ENCODE results near the gene PLA2G5.

DNA sequence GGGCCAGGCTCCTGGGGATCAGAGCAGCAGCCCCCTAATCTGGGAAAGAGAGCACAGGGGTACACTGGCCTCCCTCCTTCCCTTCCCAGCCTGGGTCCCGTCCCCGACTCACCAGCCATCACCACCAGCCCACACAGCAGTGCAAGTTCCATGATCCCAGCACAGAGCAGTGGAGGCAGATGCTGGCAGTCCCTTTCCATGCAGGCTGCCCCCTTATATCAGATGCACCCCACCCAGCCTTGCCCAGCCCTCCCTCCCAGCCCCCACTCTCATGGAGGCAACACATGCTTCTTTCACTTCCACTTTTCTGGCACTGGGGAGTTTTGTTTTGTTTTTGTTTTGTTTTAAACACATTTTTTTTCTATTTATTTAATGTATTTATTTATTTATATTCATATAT is 49.4 kb downstream of the PLA2G5 start, which contains the start of gene PLA2G2D:
- TF ChIP-seq ZNF565 (CRISPR knock-in tag; conservative IDR thresholded peaks at IDR 0.05; ENCODE audit: low read depth) (no peak), SNAI2 (CRISPR knock-in tag; IDR thresholded peaks at IDR 0.05) (no peak), ZNF8 (CRISPR knock-in tag; IDR thresholded peaks at IDR 0.05) (no peak), PATZ1 (CRISPR knock-in tag; IDR thresholded peaks at IDR 0.05; ENCODE audit: borderline replicate concordance) (no peak), CSRNP3 (CRISPR knock-in tag; IDR thresholded peaks at IDR 0.05) (no peak), TOX (CRISPR knock-in tag; IDR thresholded peaks at IDR 0.05; ENCODE audit: borderline replicate concordance) (no peak), RARB (CRISPR knock-in tag; IDR thresholded peaks at IDR 0.05) (no peak), ZFP30 (CRISPR knock-in tag; IDR thresholded peaks at IDR 0.05) (no peak), ZC3H10 (CRISPR knock-in tag; IDR thresholded peaks at IDR 0.05) (no peak), OSR1 (CRISPR knock-in tag; IDR thresholded peaks at IDR 0.05) (no peak)
- TF ChIP-seq, protein P1, sequence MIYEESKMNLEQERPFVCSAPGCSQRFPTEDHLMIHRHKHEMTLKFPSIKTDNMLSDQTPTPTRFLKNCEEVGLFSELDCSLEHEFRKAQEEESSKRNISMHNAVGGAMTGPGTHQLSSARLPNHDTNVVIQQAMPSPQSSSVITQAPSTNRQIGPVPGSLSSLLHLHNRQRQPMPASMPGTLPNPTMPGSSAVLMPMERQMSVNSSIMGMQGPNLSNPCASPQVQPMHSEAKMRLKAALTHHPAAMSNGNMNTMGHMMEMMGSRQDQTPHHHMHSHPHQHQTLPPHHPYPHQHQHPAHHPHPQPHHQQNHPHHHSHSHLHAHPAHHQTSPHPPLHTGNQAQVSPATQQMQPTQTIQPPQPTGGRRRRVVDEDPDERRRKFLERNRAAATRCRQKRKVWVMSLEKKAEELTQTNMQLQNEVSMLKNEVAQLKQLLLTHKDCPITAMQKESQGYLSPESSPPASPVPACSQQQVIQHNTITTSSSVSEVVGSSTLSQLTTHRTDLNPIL (CRISPR knock-in tag; IDR thresholded peaks at IDR 0.05; ENCODE audit: low read depth): no peak
- TF ChIP-seq, protein P2, sequence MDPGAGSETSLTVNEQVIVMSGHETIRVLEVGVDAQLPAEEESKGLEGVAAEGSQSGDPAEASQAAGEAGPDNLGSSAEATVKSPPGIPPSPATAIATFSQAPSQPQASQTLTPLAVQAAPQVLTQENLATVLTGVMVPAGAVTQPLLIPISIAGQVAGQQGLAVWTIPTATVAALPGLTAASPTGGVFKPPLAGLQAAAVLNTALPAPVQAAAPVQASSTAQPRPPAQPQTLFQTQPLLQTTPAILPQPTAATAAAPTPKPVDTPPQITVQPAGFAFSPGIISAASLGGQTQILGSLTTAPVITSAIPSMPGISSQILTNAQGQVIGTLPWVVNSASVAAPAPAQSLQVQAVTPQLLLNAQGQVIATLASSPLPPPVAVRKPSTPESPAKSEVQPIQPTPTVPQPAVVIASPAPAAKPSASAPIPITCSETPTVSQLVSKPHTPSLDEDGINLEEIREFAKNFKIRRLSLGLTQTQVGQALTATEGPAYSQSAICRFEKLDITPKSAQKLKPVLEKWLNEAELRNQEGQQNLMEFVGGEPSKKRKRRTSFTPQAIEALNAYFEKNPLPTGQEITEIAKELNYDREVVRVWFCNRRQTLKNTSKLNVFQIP (CRISPR knock-in tag; IDR thresholded peaks at IDR 0.05; ENCODE audit: borderline replicate concordance, low read depth): no peak
- TF ChIP-seq, protein P3, sequence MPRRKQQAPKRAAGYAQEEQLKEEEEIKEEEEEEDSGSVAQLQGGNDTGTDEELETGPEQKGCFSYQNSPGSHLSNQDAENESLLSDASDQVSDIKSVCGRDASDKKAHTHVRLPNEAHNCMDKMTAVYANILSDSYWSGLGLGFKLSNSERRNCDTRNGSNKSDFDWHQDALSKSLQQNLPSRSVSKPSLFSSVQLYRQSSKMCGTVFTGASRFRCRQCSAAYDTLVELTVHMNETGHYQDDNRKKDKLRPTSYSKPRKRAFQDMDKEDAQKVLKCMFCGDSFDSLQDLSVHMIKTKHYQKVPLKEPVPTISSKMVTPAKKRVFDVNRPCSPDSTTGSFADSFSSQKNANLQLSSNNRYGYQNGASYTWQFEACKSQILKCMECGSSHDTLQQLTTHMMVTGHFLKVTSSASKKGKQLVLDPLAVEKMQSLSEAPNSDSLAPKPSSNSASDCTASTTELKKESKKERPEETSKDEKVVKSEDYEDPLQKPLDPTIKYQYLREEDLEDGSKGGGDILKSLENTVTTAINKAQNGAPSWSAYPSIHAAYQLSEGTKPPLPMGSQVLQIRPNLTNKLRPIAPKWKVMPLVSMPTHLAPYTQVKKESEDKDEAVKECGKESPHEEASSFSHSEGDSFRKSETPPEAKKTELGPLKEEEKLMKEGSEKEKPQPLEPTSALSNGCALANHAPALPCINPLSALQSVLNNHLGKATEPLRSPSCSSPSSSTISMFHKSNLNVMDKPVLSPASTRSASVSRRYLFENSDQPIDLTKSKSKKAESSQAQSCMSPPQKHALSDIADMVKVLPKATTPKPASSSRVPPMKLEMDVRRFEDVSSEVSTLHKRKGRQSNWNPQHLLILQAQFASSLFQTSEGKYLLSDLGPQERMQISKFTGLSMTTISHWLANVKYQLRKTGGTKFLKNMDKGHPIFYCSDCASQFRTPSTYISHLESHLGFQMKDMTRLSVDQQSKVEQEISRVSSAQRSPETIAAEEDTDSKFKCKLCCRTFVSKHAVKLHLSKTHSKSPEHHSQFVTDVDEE (CRISPR knock-in tag; IDR thresholded peaks at IDR 0.05): no peak
